Caco-2 (cell line): Measurements from ENCODE around the gene LGALS3BP. TPM values are rescaled to one million over a fixed set of nuclear protein-coding genes. Genes with fewer than 3 reads are reported as not detected.
A peak's percentile ranks its signal among the peaks of the same experiment; 100 is the strongest.

ENCODE experiments used
- BruUV-seq: library from RNA; stranded (reverse); fragments of 400-500 nt; replicated peaks from 2 replicates; lab custom pipeline; 2021; lab: Mats Ljungman, UMichigan
- CTCF ChIA-PET: fragments of 300-600 bp; sonication (Branson Sonifier 250); formaldehyde crosslinking; loops from one replicate; lab custom pipeline; 2022; ENCODE audit warnings: antibody characterized with exemption; lab: Charles Lee
- POLR2A ChIA-PET: fragments of 300-600 bp; sonication (Branson Sonifier 250); formaldehyde crosslinking; loops from one replicate; lab custom pipeline; 2022; ENCODE audit warnings: antibody characterized with exemption; lab: Charles Lee
- DNase-seq, 2 experiments: peaks; one replicate each; pipeline versions ENCODE4 v3.0.0 to v3.0.0-alpha.2; 2020 to 2022
- H3K27me3 ChIP-seq: replicated peaks from 2 replicates; pipeline ENCODE4 v1.6.0; 2011; ENCODE audit warnings: low read length; ENCODE audit not compliant: control insufficient read depth, insufficient read depth
- H3K36me3 ChIP-seq: 2 replicates; pipeline ENCODE4 v1.5.1; 2011; ENCODE audit warnings: low read length; ENCODE audit not compliant: control insufficient read depth, insufficient read depth
- H3K4me1 ChIP-seq: fragments of 250-450 bp; sonication (Bioruptor Pico); 2 replicates; pipeline ENCODE4 v1.5.1; 2020; ENCODE audit warnings: mild to moderate bottlenecking
- H3K4me3 ChIP-seq: 2 replicates; pipeline ENCODE4 v1.5.1; 2011; ENCODE audit warnings: low read depth, mild to moderate bottlenecking, control low read depth, low read length
- H3K9me3 ChIP-seq: fragments of 250-450 bp; sonication (Bioruptor Pico); 2 replicates; pipeline ENCODE4 v1.5.1; 2020; ENCODE audit warnings: mild to moderate bottlenecking, moderate library complexity
- H3K27ac Mint-ChIP-seq: one replicate; pipeline ENCODE4 v1.8.0; 2022; ENCODE audit warnings: mixed read lengths; ENCODE audit not compliant: unreplicated experiment
- H3K27me3 Mint-ChIP-seq: one replicate; pipeline ENCODE4 v1.8.0; 2022; ENCODE audit warnings: mixed read lengths; ENCODE audit not compliant: insufficient read depth, unreplicated experiment
- H3K36me3 Mint-ChIP-seq: one replicate; pipeline ENCODE4 v1.8.0; 2022; ENCODE audit warnings: mild to moderate bottlenecking, mixed read lengths; ENCODE audit not compliant: insufficient read depth, unreplicated experiment
- H3K4me1 Mint-ChIP-seq: one replicate; pipeline ENCODE4 v1.8.0; 2022; ENCODE audit warnings: low read depth, mixed read lengths; ENCODE audit not compliant: unreplicated experiment
- H3K4me3 Mint-ChIP-seq: one replicate; pipeline ENCODE4 v1.8.0; 2022; ENCODE audit warnings: mild to moderate bottlenecking, moderate library complexity, mixed read lengths; ENCODE audit not compliant: unreplicated experiment
- H3K9me3 Mint-ChIP-seq: one replicate; pipeline ENCODE4 v1.8.0; 2022; ENCODE audit warnings: mixed read lengths; ENCODE audit not compliant: unreplicated experiment
- CTCF ChIP-seq, 2 experiments: fragments of 200-600 bp in 1 of 2; IDR thresholded peaks; 1 replicate in 1 of 2; 2 replicates in 1 of 2; pipeline versions ENCODE4 v1.5.1 to v1.8.0; 2011 to 2022; ENCODE audit warnings: antibody characterized with exemption in 1 of 2, control low read depth in 1 of 2, inconsistent platforms in 1 of 2, low read depth in 1 of 2, low read length in 1 of 2, mild to moderate bottlenecking in 1 of 2, moderate library complexity in 1 of 2; ENCODE audit not compliant: insufficient read depth in 1 of 2, severe bottlenecking in 1 of 2, unreplicated experiment in 1 of 2
- intact Hi-C: fragments of 100-400 bp; cut with micrococcal nuclease; formaldehyde crosslinking; loops from one replicate; pipeline ENCODE4 v1.10.0; 2022; ENCODE audit not compliant: unreplicated experiment
- total RNA-seq: library from RNA; stranded (reverse); gene quantifications from 2 replicates; pipeline ENCODE4 v1.2.3, GENCODE V29; 2022

Gene LGALS3BP
- total RNA-seq, 1 experiment from 2014 or later, result 65.4 TPM

DNA sequence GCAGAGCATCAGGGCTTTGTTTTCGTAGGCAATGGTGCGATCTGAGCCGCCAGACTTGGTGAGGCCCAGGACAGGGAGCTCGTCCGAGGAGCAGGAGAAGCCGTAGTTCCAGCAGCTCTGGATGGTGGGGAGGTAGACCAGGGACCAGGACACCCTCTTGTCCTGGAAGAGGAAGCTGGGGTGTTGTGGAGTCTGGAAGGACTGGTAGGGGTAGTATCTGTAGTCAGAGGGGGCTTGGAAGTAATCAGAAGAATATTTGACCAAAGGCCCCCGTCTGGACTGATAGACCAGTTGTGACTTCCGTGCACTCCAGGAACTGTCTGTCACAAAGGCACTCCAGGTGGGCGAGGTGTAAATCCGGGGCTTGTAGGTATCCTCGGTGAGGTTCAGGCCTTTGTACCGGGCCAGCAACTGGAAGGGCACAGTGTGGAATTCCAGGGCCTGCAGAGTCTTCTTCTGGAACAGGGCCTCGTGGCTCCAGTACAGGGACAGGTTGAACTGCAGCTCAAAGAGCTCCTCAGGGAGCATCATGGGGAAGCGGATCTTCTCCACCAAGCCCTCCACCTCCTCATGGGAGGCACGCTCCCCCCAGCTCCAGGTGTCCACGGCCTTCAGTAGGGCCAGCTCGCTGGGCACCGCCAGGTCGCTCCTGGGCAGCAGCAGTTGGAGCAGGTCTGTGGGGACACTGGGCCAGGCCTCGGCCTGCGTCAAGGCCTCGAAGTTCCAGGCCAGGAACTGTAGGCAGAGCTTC is 7.8 kb downstream of the LGALS3BP start:
- POLR2A ChIA-PET, result interaction anchor here (1.0 to 1.2 kb wide), 2 partner anchors 49 to 130 kb away, joined by 3 read pairs; no protein-coding TSS in a partner anchor
- Histone ChIP-seq H3K4me1 (peaks cover 42% of the 10 kb centered on the region), H3K9me3 (no peaks in the 10 kb centered on the region), H3K4me3 (no peak overlapping the region), H3K27me3 (no peaks in the 10 kb centered on the region), H3K36me3 (no peaks in the 10 kb centered on the region)
- no peaks in the 10 kb centered on the region for H3K9me3 Mint-ChIP-seq
- no peak overlapping the region for H3K4me3 Mint-ChIP-seq
- intact Hi-C loops, result loop anchor here (1.0 kb wide), 1 partner anchor 107 kb away; no protein-coding TSS in a partner anchor
- H3K36me3 Mint-ChIP-seq, result peaks cover 9% of the 10 kb centered on the region
- TF ChIP-seq CTCF (IDR thresholded peaks at IDR 0.05; ENCODE audit: insufficient read depth in 1 of 2, low read depth in 1 of 2, low read length in 1 of 2, severe bottlenecking in 1 of 2, unreplicated experiment in 1 of 2), result no peak
- DNase-seq, result no peak
- no TSS peak for BruUV-seq
- H3K27me3 Mint-ChIP-seq, result no peaks in the 10 kb centered on the region
- CTCF ChIA-PET, result interaction anchor here (0.5 to 3.6 kb wide), 13 partner anchors 9 to 106 kb away, joined by 3 to 41 read pairs (median 4); partner anchors contain the start of gene CANT1
- H3K4me1 Mint-ChIP-seq, result peaks cover 24% of the 10 kb centered on the region
- H3K27ac Mint-ChIP-seq, result peak overlapping the region; percentile 87

DNA sequence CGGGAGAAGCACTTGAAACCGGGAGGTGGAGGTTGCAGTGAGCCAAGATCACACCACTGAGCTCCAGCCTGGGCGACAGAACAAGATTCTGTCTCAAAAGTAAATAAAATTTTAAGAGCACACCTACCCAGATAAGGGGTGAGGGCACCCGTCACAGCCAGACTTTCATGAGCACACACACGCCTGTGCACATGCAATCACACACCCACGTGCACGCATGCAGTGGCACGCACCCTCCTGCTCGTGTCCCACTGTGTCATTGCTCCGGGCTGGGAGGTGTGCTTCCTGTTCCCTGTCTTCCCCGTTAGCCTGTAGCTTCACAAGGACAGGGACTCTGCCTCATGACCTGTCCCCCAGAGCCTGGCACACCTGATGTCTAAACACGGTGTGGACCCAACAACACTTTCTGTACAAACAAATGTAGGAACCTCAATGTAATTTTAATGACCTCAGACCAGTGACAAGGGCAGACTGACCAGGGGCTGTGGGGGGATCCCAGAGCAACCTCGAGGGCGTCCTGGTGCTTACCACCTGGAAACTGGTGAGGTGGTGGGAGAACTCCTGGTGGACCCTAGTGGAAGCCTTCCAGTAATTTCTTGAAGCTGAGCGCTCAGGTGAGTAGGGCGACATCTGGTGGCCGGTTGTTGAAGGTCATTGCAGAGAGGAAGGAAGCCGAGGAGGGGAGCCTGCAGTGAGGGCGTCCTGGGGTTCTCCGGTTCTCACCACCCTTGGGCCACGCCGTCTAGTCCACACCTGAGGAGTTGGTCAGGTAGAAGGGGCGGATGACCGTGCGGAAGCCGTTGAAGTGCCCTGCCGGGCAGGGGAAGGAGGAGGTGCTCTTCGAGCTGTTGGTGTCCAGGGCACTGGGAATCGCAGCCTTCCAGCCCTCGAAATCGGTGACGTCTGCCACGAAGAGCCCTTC is 8.6 kb downstream of the LGALS3BP start:
- Mint-ChIP-seq H3K27me3 (no peaks in the 10 kb centered on the region), H3K9me3 (no peaks in the 10 kb centered on the region), H3K36me3 (peaks cover 9% of the 10 kb centered on the region), H3K4me3 (no peak overlapping the region), H3K27ac (peak overlapping the region; percentile 87), H3K4me1 (peaks cover 24% of the 10 kb centered on the region)
- TF ChIP-seq CTCF (IDR thresholded peaks at IDR 0.05; ENCODE audit: insufficient read depth in 1 of 2, low read depth in 1 of 2, low read length in 1 of 2, severe bottlenecking in 1 of 2, unreplicated experiment in 1 of 2), result peak; percentile 87 to 95
- peak; percentile 86 for DNase-seq
- no peak overlapping the region for H3K4me3 ChIP-seq
- H3K36me3 ChIP-seq, result no peaks in the 10 kb centered on the region
- ChIA-PET CTCF (interaction anchor here (0.6 to 3.6 kb wide), 13 partner anchors 9 to 1005 kb away, joined by 3 to 41 read pairs (median 4); partner anchors contain the start of gene CANT1), POLR2A (interaction anchor here (1.0 to 1.2 kb wide), 2 partner anchors 48 to 130 kb away, joined by 3 read pairs; no protein-coding TSS in a partner anchor)
- H3K4me1 ChIP-seq, result peaks cover 42% of the 10 kb centered on the region
- intact Hi-C loops, result loop anchor here (1.0 kb wide), 1 partner anchor 106 kb away; no protein-coding TSS in a partner anchor
- TSS peak; percentile 48 for BruUV-seq
- no peaks in the 10 kb centered on the region for H3K27me3 ChIP-seq
- H3K9me3 ChIP-seq, result no peaks in the 10 kb centered on the region

GRCh38 chr17:78969865-78970264 is 9.9 kb downstream of the LGALS3BP start:
- H3K4me3 ChIP-seq, result no peak overlapping the region
- no peaks in the 10 kb centered on the region for H3K27me3 ChIP-seq
- H3K27me3 Mint-ChIP-seq, result no peaks in the 10 kb centered on the region
- intact Hi-C loops, result no loop called here
- H3K36me3 ChIP-seq, result no peaks in the 10 kb centered on the region
- peaks cover 24% of the 10 kb centered on the region for H3K4me1 Mint-ChIP-seq
- no peak overlapping the region for H3K27ac Mint-ChIP-seq
- no peaks in the 10 kb centered on the region for H3K9me3 ChIP-seq
- no peak for DNase-seq
- no peak for TF ChIP-seq CTCF (IDR thresholded peaks at IDR 0.05; ENCODE audit: insufficient read depth in 1 of 2, low read depth in 1 of 2, low read length in 1 of 2, severe bottlenecking in 1 of 2, unreplicated experiment in 1 of 2)
- ChIA-PET CTCF (no interaction called here), POLR2A (no interaction called here)
- BruUV-seq, result no TSS peak
- H3K36me3 Mint-ChIP-seq, result peaks cover 9% of the 10 kb centered on the region
- no peaks in the 10 kb centered on the region for H3K9me3 Mint-ChIP-seq
- peaks cover 32% of the 10 kb centered on the region for H3K4me1 ChIP-seq
- H3K4me3 Mint-ChIP-seq, result no peak overlapping the region
